GM12878 (cell line): ENCODE measurements around the gene EVC. TPM values are rescaled to one million over a fixed set of nuclear protein-coding genes. Genes with fewer than 3 reads are reported as not detected.

ENCODE experiments used
- ATAC-seq: fragments of 200-7000 bp; cut with Tn5 transposase; 3 replicates; pipeline ENCODE4 v1.9.1; 2020; ENCODE audit warnings: mild to moderate bottlenecking, moderate library complexity
- BruUV-seq: library from RNA; stranded (reverse); fragments of 400-500 nt; replicated peaks from 2 replicates; lab custom pipeline; 2021; lab: Mats Ljungman, UMichigan
- CTCF ChIA-PET: fragments of 300-600 bp; sonication (Branson Sonifier 250); formaldehyde crosslinking; extraction: SDS; loops from one replicate; lab custom pipeline; 2021; ENCODE audit warnings: inconsistent platforms; lab: Yijun Ruan, JAX
- POLR2A ChIA-PET: fragments of 350-600 bp; formaldehyde crosslinking; extraction: SDS; loops from one replicate; lab custom pipeline; 2021; ENCODE audit warnings: inconsistent platforms; lab: Charles Lee
- RAD21 ChIA-PET: fragments of 300-600 bp; sonication (Branson Sonifier 250); formaldehyde crosslinking; loops from one replicate; lab custom pipeline; 2023; ENCODE audit warnings: antibody characterized with exemption; ENCODE audit not compliant: unreplicated experiment; lab: Charles Lee
- SMC1A ChIA-PET: fragments of 300-600 bp; sonication (Branson Sonifier 250); formaldehyde crosslinking; loops from one replicate; lab custom pipeline; 2023; ENCODE audit not compliant: unreplicated experiment, uncharacterized antibody; lab: Charles Lee
- DNase-seq: peaks from one replicate; pipeline ENCODE4 v3.0.0-alpha.2; 2011; ENCODE audit warnings: low read depth, low spot score
- FAIRE-seq: peaks from 3 replicates; lab custom pipeline; 2011; peaks lifted over from hg19 to GRCh38; lab: Jason Lieb, UNC
- H2AFZ ChIP-seq: 2 replicates; pipeline ENCODE4 v1.6.0; 2011; ENCODE audit warnings: low read depth, low read length, control low read depth; ENCODE audit not compliant: control insufficient read depth
- H3K27ac ChIP-seq: 2 replicates; pipeline ENCODE4 v1.5.1; 2011; ENCODE audit warnings: control low read depth; ENCODE audit not compliant: control insufficient read depth, insufficient read depth
- H3K27me3 ChIP-seq, 2 experiments: replicated peaks in 1 of 2; 2 replicates each; pipeline versions ENCODE4 v1.6.0 to v1.6.1; 2011; ENCODE audit warnings: low read length in 1 of 2; ENCODE audit not compliant: control insufficient read depth in 2 of 2, insufficient read depth in 2 of 2
- H3K36me3 ChIP-seq, 2 experiments: 2 replicates each; pipeline ENCODE4 v1.5.1; 2011; ENCODE audit warnings: low read length in 1 of 2; ENCODE audit not compliant: control insufficient read depth in 2 of 2, insufficient read depth in 2 of 2
- H3K4me1 ChIP-seq: 2 replicates; pipeline ENCODE4 v1.6.1; 2011; ENCODE audit warnings: mild to moderate bottlenecking, low read length, moderate library complexity, mixed read lengths; ENCODE audit not compliant: control insufficient read depth, insufficient read depth
- H3K4me2 ChIP-seq: 2 replicates; pipeline ENCODE4 v1.6.0; 2011; ENCODE audit warnings: control low read depth; ENCODE audit not compliant: control insufficient read depth, insufficient read depth
- H3K4me3 ChIP-seq: fragments of 200-600 bp; sonication (generic); 2 replicates; pipeline ENCODE4 v1.5.1; 2016
- H3K79me2 ChIP-seq: 2 replicates; pipeline ENCODE4 v1.6.0; 2011; ENCODE audit warnings: low read length; ENCODE audit not compliant: control insufficient read depth, insufficient read depth
- H3K9ac ChIP-seq: 2 replicates; pipeline ENCODE4 v1.8.0; 2011; ENCODE audit warnings: low read length, control low read depth, mixed read lengths; ENCODE audit not compliant: control insufficient read depth, insufficient read depth
- H3K9me3 ChIP-seq: replicated peaks from 3 replicates; pipeline ENCODE4 v1.5.1; 2011; ENCODE audit warnings: mild to moderate bottlenecking, low read length; ENCODE audit not compliant: control insufficient read depth, insufficient read depth
- H4K20me1 ChIP-seq: 2 replicates; pipeline ENCODE4 v1.6.0; 2011; ENCODE audit not compliant: control insufficient read depth, insufficient read depth
- FOS ChIP-seq: IDR thresholded peaks from 3 replicates; pipeline ENCODE4 v1.6.1; 2011; ENCODE audit warnings: borderline replicate concordance; ENCODE audit not compliant: insufficient read length; ENCODE audit errors: extremely low read depth
- GATAD2B ChIP-seq: fragments of 450-650 bp; conservative IDR thresholded peaks from 2 replicates; pipeline ENCODE4 v1.6.1; 2017; ENCODE audit warnings: low read depth, mild to moderate bottlenecking, moderate library complexity
- HDAC6 ChIP-seq: fragments of 200-600 bp; sonication (generic); IDR thresholded peaks from one replicate; pipeline ENCODE4 v1.8.0; 2017; ENCODE audit warnings: antibody characterized with exemption; ENCODE audit not compliant: unreplicated experiment
- KDM1A ChIP-seq: fragments of 200-600 bp; sonication (generic); IDR thresholded peaks from 2 replicates; pipeline ENCODE4 v1.6.1; 2016; ENCODE audit warnings: borderline replicate concordance
- SPI1 ChIP-seq: IDR thresholded peaks from 2 replicates; pipeline ENCODE4 v1.6.1; 2011; ENCODE audit warnings: low read depth, mild to moderate bottlenecking, low read length, moderate library complexity, borderline replicate concordance; ENCODE audit not compliant: insufficient read depth
- USF2 ChIP-seq: IDR thresholded peaks from 2 replicates; pipeline ENCODE4 v1.6.1; 2011; ENCODE audit warnings: low read depth, low read length, improper control_type of control experiment, borderline replicate concordance
- ZBED1 ChIP-seq: IDR thresholded peaks from 2 replicates; pipeline ENCODE4 v1.6.1; 2016; ENCODE audit warnings: borderline replicate concordance
- WGBS: methylation state at CpG from one replicate; pipeline ENCODE4 v1.1.6; 2016; ENCODE audit warnings: low lambda C conversion rate; ENCODE audit not compliant: insufficient replicate concordance, insufficient coverage; ENCODE audit errors: missing lambda C conversion rate; 5-methylcytosine and 5-hydroxymethylcytosine counted together
- in situ Hi-C: fragments of 300-500 bp; cut with MboI; formaldehyde crosslinking; loops from 9 replicates; pipeline ENCODE4 v1.14.3; 2018; ENCODE audit warnings: mixed read lengths
- intact Hi-C: fragments of 100-400 bp; cut with micrococcal nuclease; formaldehyde crosslinking; loops from one replicate; pipeline ENCODE4 v1.14.2; 2022; ENCODE audit not compliant: unreplicated experiment
- polyA plus RNA-seq, 11 experiments: library from polyadenylated mRNA; depleted of rRNA in 4 of 11; unstranded in 6 of 11; stranded (reverse) in 5 of 11; fragments of >200 nt; fragmentation: Nextera tagmentation in 4 of 11; fragmentation: Illumina TruSeq in 1 of 11; extraction: Ambion mirVana in 4 of 11; extraction: Trizol in 1 of 11; gene quantifications; 1 replicate in 1 of 11; 2 replicates in 10 of 11; pipeline versions ENCODE4 v1.2.1 to v1.2.3, GENCODE V29; 2011 to 2016; ENCODE audit warnings: inconsistent platforms in 2 of 11, missing spikeins in 2 of 11, low read depth in 1 of 11
- total RNA-seq, 4 experiments: library from RNA; depleted of rRNA in 3 of 4; stranded (reverse); fragments of >200 nt in 3 of 4; fragmentation: Illumina TruSeq in 1 of 4; extraction: Trizol in 1 of 4; gene quantifications; 2 replicates each; pipeline versions ENCODE4 v1.2.1 to v1.2.3, GENCODE V29; 2013 to 2021
- TF ChIP-seq, protein P1 (sequence below): fragments of 450-650 bp; formaldehyde crosslinking; IDR thresholded peaks from 2 replicates; pipeline ENCODE4 v1.4.0; 2020; ENCODE audit warnings: mild to moderate bottlenecking, moderate library complexity

Gene EVC
- total and polyA plus RNA-seq, 10 of the 15 experiments (the other 5 are each of a cell fraction or from before 2014, with no cell fraction given) = 0.87 to 55.9 (median 15.6) TPM

- Histone ChIP-seq H3K4me1 (0 out of 2 replicates have a peak, but pooled peaks cover 6% of the 10 kb centered on the region), H2AFZ (no peak overlapping the region), H4K20me1 (no peaks in the 10 kb centered on the region), H3K9me3 (peaks cover 6% of the 10 kb centered on the region; the same call in 2 of the 3 replicates), H3K27me3 (no peaks in the 10 kb centered on the region), H3K79me2 (no peaks in the 10 kb centered on the region), H3K4me3 (no peak overlapping the region), H3K4me2 (no peak overlapping the region), H3K36me3 (0 out of 4 replicates have a peak, but pooled peaks cover 0 to 3% of the 10 kb centered on the region in 2 experiments), H3K9ac (no peak overlapping the region), H3K27ac (no peak overlapping the region)
- in situ Hi-C loops (no loop called here), intact Hi-C loops (no loop called here)
- no peak for ATAC-seq
- WGBS = 33% methylated on average over 1 of the region's 1 CpG
- CTCF ChIA-PET = no interaction called here
- BruUV-seq = no TSS peak
- no peak for DNase-seq
- SMC1A ChIA-PET = no interaction called here
- no peak for FAIRE-seq
- POLR2A ChIA-PET = no interaction called here
- RAD21 ChIA-PET = no interaction called here
- TF ChIP-seq GATAD2B (no peak), SPI1 (no peak), KDM1A (no peak), ZBED1 (no peak), USF2 (no peak), FOS (no peak), HDAC6 (no peak)
- TF ChIP-seq, protein P1, sequence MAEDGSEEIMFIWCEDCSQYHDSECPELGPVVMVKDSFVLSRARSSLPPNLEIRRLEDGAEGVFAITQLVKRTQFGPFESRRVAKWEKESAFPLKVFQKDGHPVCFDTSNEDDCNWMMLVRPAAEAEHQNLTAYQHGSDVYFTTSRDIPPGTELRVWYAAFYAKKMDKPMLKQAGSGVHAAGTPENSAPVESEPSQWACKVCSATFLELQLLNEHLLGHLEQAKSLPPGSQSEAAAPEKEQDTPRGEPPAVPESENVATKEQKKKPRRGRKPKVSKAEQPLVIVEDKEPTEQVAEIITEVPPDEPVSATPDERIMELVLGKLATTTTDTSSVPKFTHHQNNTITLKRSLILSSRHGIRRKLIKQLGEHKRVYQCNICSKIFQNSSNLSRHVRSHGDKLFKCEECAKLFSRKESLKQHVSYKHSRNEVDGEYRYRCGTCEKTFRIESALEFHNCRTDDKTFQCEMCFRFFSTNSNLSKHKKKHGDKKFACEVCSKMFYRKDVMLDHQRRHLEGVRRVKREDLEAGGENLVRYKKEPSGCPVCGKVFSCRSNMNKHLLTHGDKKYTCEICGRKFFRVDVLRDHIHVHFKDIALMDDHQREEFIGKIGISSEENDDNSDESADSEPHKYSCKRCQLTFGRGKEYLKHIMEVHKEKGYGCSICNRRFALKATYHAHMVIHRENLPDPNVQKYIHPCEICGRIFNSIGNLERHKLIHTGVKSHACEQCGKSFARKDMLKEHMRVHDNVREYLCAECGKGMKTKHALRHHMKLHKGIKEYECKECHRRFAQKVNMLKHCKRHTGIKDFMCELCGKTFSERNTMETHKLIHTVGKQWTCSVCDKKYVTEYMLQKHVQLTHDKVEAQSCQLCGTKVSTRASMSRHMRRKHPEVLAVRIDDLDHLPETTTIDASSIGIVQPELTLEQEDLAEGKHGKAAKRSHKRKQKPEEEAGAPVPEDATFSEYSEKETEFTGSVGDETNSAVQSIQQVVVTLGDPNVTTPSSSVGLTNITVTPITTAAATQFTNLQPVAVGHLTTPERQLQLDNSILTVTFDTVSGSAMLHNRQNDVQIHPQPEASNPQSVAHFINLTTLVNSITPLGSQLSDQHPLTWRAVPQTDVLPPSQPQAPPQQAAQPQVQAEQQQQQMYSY (CRISPR knock-in tag) = no peak
Measured at GRCh38 chr4:5776510-5776909, 65.5 kb downstream of the EVC start.
